ENCODE measurements around the gene GALP.
"Not testable (repeated sequence)": the region's sequence is repeated elsewhere in the genome, so short reads cannot be mapped to it uniquely, and the experiment has no call there.

The GALP gene

DNA sequence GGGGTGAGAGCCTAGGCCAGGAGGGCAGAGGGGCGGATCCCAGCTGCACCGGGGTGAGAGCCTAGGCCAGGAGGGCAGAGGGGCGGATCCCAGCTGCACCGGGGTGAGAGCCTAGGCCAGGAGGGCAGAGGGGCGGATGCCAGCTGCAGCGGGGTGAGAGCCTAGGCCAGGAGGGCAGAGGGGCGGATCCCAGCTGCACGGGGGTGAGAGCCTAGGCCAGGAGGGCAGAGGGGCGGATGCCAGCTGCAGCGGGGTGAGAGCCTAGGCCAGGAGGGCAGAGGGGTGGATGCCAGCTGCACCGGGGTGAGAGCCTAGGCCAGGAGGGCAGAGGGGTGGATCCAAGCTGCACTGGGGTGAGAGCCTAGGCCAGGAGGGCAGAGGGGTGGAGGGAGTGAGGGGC is 502 bp downstream of the GALP start:
- DNase-seq; in situ Hi-C loops (cut with MboI; ENCODE audit: low pct_unique_long_range_greater_than_20kb, low sequenced_read_pairs): not testable (repeated sequence)

- DNase-seq = no peak
- in situ Hi-C loops (cut with MboI; ENCODE audit: low pct_unique_long_range_greater_than_20kb, low sequenced_read_pairs) = no loop called here
These were observed 1.1 kb downstream of the GALP start for GRCh38 chr19:56176881-56177280.

DNA sequence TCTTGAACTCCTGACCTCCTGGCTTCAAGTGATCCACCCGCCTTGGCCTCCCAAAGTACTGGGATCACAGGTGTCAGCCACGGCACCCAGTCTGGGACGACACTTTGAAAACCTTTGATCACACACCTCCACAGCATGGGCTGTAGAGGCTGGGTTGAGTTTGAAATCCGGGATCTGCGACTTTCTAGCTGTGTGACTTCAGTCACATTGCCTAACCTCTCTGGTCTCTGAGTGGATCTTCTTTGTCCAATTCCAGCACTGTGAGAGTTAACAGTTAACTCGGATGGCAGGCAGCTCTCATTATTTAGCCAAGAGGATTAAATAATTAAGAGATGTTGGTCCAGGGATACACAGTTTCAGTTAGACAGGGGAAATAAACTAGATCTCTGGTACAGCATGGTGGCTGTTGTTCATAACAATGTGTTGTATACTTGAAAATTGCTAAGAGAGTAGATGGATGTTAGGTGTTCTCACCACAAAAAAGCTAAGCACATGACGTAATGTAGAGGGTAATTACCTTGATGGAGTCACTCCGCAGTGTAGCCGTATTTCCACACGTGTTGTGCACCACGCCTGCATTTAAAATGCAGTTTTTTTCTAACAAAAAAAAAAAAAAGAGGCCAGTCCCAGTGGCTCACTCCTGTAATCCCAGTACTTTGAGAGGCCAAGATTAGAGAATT is 1.9 kb downstream of the GALP start:
- no peak for DNase-seq
- in situ Hi-C loops (cut with MboI; ENCODE audit: low pct_unique_long_range_greater_than_20kb, low sequenced_read_pairs) = no loop called here

DNA sequence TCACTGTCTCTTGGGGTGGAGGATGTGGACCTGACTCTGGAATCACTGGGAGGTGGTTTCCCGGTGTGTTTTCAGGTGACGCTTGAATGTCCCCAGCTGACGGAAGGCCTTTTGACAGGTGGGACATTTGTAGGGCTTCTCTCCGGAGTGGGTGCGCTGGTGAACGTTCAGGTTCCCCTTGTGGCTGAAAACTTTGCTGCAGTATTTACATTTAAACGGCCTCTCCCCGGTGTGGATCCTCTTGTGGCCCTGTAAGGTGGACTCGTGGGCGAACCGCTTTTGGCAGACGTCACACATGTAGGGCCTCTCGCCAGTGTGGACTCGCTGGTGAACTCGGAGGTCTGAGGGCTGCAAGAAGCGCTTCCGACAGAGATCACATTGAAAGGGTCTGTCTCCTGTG is 14.0 kb downstream of the GALP start:
- DNase-seq = no peak
- in situ Hi-C loops (cut with MboI; ENCODE audit: low pct_unique_long_range_greater_than_20kb, low sequenced_read_pairs) = no loop called here

DNA sequence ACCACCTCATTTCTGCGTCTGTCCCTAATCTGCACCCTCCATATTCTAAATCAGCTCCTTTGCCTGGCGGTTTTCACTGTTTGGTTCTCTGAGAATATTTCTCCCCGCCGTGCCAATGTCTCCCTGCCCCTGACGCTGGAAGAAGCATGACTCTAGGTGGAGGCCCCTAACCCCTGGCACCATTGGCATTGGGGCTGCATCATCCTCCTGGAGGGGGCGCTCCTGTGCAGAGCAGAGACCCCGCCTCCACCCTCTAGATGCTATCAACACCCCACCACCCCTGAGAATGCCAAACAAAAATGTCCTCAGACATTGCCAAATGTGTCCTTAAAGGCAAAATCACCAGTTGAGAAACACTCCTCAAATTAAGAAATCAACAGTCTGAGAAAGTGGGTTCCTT is 15.3 kb downstream of the GALP start:
- DNase-seq = no peak
- in situ Hi-C loops (cut with MboI; ENCODE audit: low pct_unique_long_range_greater_than_20kb, low sequenced_read_pairs) = no loop called here

GRCh38 chr19:56191711-56192110 is 15.9 kb downstream of the GALP start:
- in situ Hi-C loops (cut with MboI; ENCODE audit: low pct_unique_long_range_greater_than_20kb, low sequenced_read_pairs) = no loop called here
- no peak for DNase-seq

- in situ Hi-C loops (cut with MboI; ENCODE audit: low pct_unique_long_range_greater_than_20kb, low sequenced_read_pairs) = no loop called here
- DNase-seq = no peak
These were observed 18.3 kb downstream of the GALP start for GRCh38 chr19:56193981-56194640.

DNA sequence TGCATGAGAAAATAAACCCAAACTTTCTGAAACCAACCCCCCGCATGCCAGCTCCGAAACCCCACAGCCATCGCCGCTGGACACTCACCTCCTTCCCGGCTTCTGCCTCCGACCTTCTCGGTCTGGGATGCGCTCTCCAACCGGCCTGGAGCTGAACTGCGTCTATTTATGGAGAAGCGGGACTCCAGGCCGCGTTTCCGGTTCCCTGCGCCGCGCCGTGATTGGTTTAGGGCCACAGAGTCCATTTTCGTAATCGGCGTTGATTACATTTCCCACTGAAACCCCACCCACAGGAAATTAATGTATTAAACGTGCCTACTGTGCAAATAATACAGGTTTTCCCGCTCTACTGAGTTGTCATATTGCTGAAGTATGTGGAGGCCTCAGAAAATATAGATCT is 21.8 kb downstream of the GALP start, which contains the start of gene ZSCAN5B:
TSS of gene ZSCAN5B (minus strand) at position 138 of the 400 bp plus-strand sequence. CDS start 4,731 bp downstream, outside the sequence.
- DNase-seq; in situ Hi-C loops (cut with MboI; ENCODE audit: low pct_unique_long_range_greater_than_20kb, low sequenced_read_pairs): not testable (repeated sequence)

- DNase-seq = no peak
- in situ Hi-C loops (cut with MboI; ENCODE audit: low pct_unique_long_range_greater_than_20kb, low sequenced_read_pairs) = no loop called here
These were observed 23.9 kb downstream of the GALP start for GRCh38 chr19:56199687-56200086.

- no peak for DNase-seq
- in situ Hi-C loops (cut with MboI; ENCODE audit: low pct_unique_long_range_greater_than_20kb, low sequenced_read_pairs) = no loop called here
These were observed 26.2 kb downstream of the GALP start, which contains the start of gene ZSCAN5C for GRCh38 chr19:56201973-56202372. TSS of gene ZSCAN5C (plus strand) at chr19:56202273. CDS start at chr19:56205914, 3,641 bp downstream.

DNA sequence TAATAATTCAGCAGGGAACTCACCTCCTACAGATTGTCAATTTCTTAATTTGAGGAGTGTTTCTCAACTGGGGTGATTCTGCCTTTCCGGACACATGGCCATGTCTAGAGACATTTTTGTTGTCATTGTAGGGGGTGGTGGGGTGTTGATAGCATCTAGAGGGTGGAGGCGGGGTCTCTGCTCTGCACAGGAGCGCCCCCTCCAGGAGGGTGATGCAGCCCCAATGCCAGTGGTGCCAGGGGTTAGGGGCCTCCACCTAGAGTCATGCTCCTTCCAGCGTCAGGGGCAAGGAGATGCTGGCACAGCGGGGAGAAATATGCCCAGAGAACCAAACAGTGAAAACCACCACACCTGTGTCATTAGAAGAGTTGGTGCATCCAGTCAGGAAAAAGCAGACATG is 31.8 kb downstream of the GALP start:
- DNase-seq = not testable (repeated sequence)

GRCh38 chr19:56209091-56209490 is 33.3 kb downstream of the GALP start:
- no peak for DNase-seq
- in situ Hi-C loops (cut with MboI; ENCODE audit: low pct_unique_long_range_greater_than_20kb, low sequenced_read_pairs) = no loop called here

More for the DNA sequence above, 31.8 kb downstream of the GALP start:
- in situ Hi-C loops (cut with MboI; ENCODE audit: low pct_unique_long_range_greater_than_20kb, low sequenced_read_pairs) = not testable (repeated sequence)

DNA sequence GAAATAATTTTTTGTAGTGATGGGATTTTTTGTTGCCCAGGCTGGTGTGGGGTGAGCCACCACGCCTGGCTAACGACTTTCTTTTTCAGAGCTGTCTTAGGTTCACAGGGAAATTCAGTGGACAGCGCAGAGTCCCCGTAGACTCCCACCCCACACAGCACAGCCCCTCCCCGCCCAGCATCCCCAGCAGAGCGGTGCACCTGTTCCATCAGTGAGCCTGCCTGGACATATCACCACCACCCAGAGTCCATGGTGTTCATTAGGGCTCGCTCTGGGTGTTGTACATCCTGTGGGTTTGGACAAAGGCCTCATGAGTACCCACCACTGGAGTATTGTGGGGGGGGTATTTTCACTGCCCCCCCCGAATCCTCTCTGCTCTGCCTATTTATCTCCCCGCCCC is 34.2 kb downstream of the GALP start:
- not testable (repeated sequence) for DNase-seq

DNA sequence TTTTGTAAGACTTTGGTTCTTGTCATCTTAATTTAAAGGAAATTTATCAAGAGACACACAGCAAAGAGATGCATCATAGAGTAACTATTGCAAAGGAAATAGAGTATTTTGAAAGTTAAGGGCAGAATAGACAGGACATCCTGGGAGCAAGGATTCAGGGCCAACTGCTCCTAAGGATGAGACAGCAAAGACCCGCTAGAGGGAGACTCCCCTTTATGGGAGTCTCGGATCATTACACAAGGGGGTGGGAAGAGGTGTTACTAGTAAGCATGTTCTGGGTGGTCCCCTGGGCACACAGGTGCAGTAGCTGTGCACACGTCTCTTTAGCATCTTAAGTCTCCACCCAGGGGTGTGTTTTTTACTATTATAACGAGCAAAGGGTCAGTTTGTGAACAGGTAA is 35.9 kb downstream of the GALP start:
- DNase-seq = no peak
- in situ Hi-C loops (cut with MboI; ENCODE audit: low pct_unique_long_range_greater_than_20kb, low sequenced_read_pairs) = no loop called here

More for the DNA sequence above, 34.2 kb downstream of the GALP start:
- in situ Hi-C loops (cut with MboI; ENCODE audit: low pct_unique_long_range_greater_than_20kb, low sequenced_read_pairs) = not testable (repeated sequence)

DNA sequence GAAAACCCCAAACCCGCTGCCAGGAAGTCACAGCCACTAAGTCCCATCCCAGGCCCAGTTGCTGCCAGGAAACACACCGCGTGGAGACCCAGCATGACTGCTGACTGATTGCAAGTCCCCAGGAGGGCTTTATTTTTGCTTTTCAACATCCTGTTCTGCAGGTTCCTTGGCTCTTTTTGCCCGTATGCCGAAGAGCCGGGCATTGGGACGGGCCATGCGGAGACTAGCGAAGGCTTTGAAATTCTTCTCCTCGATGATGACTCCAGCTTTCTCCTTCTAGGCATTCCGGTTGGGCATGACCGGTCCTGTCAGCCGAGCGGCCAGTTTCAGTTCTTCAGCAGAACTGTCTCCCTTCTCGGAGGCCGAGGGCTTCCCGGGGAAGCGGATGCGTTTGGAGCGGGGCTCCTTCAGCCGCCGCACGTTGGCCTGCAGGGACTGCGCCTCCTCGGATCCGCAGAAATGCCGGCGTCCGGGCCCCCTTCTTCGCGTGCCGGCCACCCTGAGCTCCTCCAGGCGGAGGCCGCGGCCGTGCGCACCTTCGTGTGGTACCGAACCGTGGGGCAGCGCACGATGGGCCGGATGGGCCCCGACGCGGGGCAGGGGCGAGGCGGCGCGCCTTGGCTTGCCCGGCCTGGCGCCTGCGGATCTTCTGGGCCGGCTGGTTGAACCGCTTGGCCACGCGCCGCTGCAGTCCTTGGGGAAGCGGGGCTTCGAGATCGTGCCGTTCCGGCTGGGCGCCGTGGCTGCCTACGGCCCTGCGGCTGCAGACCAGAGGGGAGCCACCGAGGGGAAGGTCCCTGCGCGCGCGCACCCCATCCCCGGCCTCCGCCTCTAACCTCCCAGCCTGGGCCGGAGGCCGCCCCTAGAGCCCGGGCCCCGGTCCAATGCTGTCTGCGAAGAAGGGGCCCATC is 41.5 kb downstream of the GALP start:
- in situ Hi-C loops (cut with MboI; ENCODE audit: low pct_unique_long_range_greater_than_20kb, low sequenced_read_pairs) = no loop called here
- DNase-seq = no peak

DNA sequence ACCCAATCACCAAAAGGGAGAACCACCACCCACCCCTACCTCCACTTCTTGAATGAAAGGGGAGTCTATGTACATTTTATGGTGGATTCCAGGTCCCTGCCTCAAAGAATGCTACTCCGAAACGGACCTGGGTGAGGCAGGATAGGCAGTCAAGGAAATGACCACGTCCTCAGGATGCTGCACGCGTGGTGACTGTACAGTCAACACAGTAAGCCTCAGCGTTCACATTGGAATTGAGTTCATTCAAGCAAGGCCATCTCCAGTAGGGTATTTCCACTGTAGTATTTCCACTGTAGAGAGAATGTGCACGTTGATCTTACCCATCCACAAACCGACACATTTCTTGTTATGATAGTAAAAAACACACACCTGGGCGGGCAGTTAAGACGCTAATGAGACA is 43.2 kb downstream of the GALP start:
- DNase-seq = no peak
- in situ Hi-C loops (cut with MboI; ENCODE audit: low pct_unique_long_range_greater_than_20kb, low sequenced_read_pairs) = no loop called here

DNA sequence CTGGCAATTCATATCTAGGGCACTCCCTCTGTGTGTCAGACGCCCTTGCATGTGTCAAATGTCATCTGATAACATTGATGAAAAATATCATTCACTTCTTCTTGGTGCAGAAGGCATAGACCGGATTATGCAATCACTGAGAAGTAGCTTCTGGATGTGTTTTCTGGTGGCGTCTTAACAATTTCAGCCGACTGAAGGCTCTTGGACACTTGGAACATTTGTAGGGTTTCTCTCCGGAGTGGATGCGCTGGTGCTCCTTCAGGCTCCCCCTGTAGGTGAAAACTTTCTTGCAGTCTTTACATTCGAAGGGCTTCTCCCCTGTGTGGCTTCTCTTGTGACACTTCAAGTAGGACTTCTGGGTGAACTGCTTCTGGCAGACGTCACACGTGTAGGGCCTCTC is 45.6 kb downstream of the GALP start:
- in situ Hi-C loops (cut with MboI; ENCODE audit: low pct_unique_long_range_greater_than_20kb, low sequenced_read_pairs); DNase-seq: not testable (repeated sequence)

GRCh38 chr19:56221851-56222250 is 46.0 kb downstream of the GALP start:
- in situ Hi-C loops (cut with MboI; ENCODE audit: low pct_unique_long_range_greater_than_20kb, low sequenced_read_pairs) = no loop called here
- DNase-seq = no peak

GRCh38 chr19:56222901-56223300 is 47.1 kb downstream of the GALP start:
- in situ Hi-C loops (cut with MboI; ENCODE audit: low pct_unique_long_range_greater_than_20kb, low sequenced_read_pairs) = no loop called here
- no peak for DNase-seq

- in situ Hi-C loops (cut with MboI; ENCODE audit: low pct_unique_long_range_greater_than_20kb, low sequenced_read_pairs) = no loop called here
- no peak for DNase-seq
These were observed 47.7 kb downstream of the GALP start for GRCh38 chr19:56223481-56223880.
